GM18520 (cell line): ENCODE data around the gene LITAFD.
"Not testable (repeated sequence)": the region's sequence is repeated elsewhere in the genome, so short reads cannot be mapped to it uniquely, and the experiment has no call there.

Experiments
- ATAC-seq: cut with Tn5 transposase; IDR thresholded peaks from one replicate; pipeline ENCODE4 v1.9.1; 2021; ENCODE audit not compliant: unreplicated experiment

The LITAFD gene

DNA sequence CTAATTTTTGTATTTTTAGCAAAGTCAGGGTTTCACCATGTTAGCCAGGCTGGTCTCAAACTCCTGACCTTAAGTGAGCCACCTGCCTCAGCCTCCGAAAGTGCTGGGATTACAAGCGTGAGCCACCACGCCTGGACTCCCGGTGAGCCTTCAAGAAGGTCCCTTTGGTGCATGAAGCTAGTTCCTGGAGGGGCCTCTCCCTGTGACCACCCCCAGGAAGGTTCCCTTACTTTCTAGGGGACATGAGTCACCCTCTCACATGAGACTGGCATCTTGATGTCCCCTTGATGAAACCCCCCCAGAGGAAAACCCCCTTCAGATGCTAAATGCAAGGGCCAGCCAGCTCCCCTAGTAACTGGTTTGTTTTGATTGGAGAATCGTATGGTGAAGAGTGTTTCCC, 26.2 kb upstream of the LITAFD start:
- no peak for ATAC-seq

DNA sequence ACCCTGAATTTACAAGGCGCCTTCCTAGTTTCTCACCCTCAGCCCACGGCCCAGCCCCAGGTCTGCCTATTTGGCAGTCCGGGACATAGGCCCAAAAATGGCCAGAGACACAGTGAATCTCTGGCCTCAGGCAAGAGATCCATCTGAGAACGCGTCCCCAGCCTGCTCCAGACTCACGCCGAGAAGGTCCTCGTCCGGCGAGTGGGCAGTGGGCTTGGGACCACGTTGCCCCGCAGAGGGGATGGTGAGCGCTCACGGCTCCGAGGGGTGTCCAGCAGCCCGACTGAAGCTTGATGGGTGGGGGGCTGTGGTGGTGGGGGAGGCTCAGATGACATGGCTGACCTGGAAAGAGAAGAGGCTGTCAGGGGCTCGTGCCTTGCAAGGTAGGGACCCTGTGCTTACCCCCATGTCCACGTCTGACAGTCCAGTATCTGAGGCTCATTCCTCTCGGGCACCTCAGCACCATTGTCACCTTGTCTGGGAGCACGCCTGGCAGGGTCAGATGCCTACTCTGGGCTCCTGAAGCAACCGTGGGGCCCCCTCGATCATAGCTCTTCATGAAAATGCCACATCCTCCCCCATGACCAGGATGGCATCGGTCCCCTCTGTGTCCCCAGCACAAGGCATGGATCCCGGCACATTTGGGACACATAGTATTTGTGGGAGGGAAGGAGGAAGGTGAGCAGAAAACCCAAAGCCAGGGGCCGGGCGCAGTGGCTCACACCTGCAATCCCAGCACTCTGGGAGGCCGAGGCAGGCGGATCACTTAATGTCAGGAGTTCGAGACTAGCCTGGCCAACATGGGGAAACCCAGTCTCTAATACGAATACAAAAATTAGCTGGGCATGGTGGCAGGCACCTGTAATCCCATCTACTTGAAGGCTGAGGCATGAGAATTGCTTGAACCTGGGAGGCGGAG, 22.9 kb upstream of the LITAFD start:
- ATAC-seq = no peak

DNA sequence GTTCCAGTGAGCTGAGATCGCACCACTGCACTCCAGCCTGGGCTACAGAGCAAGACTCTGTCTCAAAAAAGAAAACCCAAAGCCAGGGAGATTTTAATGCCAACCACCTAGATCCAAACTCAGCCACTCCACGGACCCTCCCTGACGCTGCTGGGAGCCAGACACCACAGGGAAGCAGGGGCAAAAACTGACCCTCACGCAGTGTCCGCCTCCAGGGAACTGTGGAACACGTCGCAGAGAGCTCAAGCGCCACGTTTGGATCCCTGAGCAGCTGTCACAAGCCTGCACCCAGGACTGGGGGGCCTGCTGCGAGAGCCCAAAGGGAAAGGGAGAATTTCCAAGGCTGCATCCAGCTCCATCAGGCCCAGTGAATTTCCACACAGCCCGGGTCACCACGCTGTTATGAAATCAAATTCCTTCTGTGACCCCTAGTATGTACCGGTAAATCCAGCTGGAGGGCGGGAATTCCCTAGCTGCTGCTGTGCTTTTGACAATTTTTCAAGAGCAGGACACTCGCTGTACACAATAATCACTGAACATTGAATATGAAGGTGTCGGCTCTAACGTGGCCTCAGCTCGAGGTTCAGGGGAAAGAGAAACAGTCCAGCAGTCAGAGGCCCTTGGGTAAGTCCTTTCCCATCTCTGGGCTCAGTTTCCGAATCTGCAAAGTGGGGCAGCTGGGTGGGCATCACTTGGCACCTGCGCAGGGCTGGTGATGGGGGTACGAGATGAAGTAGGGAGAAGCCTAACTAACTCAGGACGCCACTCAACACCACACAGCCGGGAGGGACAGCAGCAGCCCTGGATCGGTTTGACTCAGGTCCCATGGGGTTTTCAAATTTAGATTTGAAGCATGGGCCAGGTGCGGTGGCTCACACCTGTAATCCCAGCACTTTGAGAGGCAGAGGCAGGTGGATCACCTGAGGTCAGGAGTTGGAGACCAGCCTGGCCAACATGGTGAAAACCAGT, 22.0 kb upstream of the LITAFD start:
- no peak for ATAC-seq

DNA sequence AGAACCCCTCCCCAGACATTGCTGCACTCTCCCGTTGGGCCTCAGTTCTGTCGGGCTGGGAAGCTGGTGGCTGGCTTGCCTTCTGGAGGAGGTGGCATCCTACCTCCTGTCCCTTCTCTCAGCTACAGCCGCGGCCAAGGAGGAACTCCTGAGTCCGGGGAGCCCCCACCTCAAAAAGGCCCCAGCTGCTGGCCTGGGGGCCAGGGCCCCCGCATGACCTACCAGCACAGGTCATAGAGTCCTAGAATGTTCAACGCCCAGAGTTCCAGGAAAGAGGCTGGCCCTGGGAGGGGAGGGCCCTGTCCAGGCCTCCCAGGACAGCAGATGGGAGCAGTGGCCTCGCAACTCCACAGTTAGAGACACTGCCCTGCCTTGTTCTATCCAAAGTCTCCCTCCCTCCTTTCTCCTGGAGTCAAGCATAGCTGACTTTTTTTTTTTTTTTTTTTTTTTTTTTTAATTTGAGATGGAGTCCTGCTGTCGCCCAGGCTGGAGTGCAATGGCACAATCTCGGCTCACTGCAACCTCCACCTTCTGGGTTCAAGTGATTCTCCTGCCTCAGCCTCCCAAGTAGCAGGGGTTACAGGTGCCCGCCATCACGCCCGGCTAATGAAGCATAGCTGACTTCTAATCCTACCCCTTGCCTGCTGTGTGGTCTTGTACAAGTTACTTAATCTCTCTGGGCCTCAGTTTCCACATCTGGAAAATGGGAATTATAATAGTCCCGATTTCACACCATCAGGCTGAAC, 20.4 kb upstream of the LITAFD start:
- ATAC-seq = no peak

DNA sequence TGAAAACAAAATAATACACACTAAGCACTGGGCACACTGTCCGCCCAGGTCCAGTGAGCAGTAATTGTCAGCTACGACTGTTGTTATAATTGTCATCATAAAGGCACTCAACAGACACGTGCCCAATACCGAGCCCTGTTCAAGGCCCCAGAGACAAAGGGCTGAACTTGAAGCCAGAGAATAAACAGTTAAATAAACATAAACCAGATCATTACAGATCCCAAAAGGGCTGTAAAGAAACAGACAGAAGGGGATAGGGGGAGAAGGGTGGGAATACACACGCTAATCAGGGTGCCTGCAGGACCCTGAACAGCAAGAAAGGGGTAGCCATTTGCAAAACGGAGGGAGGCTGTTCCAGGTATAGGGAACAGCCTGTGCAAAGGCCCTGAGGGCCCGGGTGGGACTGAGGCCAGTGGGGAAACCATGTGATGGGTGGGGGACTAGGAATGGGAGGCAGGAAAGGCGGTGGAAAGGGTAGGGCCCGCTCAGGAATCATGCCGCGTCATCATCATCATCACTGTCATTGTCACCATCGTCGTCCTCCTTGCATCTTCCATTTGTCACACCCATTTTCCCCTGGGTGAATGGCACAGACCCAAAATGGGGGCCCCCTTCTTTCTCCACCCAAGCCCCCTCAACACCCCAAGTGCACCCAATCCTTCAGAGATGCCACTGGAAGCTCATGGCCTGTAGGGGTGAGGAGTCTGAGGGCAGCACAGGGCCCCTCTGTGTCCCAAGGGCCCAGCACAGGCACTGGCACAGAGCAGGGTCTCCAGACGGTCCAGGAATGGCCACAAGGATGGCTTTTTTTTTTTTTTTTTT, 19.6 kb upstream of the LITAFD start:
- ATAC-seq = no peak

DNA sequence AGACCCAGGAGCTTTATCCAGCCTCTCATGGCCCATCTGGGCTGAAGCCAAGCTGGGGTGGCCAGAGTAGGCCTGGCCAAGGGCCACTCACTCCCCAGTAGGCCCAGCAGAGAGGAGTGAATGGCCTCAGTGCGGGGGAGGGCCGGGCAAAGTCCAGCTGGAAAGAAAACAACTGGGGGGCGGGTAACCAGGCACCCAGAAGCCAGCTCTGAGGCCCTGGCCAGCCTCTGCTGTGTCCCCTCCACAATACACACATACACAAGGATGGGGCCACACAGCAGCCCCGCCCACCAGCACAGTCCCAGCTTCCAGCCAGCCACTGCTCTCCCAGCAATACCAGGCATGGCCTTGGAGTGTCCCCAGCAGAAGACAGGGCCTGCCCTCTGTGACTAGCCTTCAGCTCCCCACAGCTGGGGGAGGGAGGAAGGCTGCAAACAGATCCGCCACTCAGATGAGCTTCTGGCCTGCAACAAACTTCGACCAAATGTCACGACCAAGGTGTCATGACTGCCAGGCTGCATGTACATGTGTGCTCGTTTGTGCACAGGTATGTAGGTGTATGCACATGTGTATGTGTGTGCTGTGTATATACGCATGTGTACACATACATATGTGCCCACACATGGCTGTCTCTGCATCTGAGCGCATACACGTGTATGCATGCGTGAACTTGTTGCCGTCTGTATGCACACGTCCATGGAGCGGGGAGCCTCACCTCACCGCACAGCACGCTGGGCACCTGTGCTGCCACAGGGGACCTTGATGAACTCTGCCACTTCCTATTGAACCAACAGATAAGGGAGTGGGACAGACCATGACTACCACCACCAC, 18.3 kb upstream of the LITAFD start:
- ATAC-seq = no peak

DNA sequence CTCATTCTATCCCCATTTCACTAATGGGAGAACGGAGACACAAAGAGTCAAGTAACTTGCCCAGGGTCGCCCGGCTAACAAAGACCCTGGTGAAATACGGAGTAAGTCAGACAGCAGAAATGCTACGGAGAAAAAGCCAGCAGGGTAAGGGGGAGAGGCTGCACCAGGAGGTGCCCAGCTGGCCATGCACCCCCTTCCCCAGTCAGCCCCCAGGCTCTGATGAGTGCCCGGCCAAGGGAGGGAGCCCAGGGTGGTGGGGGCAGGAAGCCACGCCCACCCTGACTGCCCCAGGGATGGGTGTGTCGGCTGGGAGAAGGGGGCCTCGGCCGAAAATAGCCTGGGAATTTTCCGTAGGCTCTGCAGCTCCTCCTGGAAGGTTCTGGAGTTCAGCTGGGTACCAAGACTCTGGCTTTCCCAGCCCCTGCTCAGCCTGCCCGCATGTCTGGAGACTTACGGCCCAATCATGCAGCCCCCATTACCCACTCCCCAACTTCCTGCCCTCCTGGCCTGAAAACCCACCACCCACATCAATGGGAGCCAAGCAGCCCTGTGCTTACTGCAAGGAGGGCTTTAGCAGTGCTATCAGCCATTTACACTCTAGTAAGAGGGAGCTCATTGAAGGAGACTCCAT, 17.6 kb upstream of the LITAFD start:
- ATAC-seq = no peak

DNA sequence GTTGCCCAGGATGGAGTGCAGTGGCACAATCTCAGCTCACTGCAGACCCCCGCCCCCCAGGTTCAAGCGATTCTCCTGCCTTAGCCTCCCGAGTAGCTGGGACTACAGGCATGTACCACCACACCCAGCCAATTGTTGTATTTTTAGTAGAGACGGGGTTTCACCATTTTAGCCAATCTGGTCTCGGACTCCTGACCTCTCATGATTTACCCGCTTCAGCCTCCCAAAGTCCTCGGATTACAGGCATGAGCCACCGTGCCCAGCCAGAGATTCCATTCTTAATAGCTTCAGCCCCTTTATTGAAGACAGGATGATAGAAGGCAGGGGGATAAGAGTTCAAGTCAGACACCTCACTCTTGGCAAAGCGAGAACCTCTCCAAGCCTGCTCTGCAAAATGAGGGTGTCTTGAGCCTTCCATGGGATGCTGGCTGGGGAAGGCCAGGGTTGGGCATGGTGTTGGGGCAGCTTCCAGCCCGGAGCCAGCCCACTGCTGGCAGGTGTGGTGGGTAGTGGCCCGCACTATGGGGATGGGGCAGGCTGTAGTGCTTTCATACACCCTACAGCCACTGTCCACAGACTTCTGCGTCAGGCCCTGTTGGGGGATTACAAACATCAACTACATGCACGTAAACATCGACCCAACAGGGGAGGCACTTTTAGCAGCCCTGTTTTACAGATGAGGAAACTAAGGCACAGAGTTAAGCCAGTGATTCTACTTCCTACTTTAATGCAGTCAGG, 16.8 kb upstream of the LITAFD start:
- no peak for ATAC-seq

DNA sequence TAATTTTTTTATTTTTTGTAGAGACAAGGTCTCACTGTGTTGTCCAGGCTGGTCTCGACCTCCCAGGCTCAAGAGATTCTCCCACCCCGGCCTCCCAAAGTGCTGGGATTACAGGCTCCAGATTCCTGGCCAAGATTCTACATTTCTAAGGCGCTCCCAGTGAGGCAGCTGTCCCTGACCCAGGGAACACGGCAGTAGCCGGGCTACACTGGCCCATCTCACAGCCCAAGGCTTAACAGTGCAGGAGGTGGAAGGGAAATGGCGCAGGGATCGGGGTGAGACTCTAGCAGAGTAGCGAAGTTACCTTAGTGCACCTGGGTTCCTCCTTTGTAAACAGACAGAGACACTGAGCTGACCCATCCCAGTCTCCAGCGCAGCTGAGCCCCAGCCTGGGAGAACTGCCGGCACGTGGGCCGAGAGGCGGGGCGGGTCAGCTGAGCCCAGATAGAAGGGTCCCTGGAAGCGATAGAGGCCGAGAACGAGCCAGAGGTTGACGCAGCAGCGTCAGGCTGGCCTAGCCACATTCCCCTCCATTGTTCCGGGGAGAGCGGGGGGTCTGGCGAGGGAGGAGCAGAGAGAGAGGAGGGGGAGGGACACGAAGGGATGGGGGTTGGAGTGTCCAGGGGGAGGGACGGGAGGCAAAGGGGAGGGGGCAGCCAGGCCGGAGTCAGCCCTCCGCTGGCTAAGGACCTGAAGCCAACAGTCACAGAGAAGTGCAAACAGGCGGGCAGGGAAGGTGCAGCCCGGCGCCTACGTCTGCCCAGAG, 15.8 kb upstream of the LITAFD start:
- ATAC-seq = no peak

DNA sequence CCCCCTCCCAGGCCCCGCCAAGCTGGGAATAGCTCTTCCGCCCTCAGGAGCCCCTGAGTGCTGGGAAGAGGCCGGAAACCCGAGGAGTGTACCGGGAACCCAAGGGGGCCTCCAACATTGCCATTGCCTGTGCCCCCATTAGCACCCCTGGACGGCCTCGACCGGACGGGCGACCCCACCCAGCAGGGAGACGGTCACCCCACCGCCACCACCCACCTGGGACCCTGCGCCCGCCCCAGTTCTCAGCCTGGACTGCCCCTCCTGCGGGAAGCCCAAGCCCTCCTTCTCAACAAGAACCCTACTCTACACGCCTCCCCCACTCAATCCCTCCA, 15.3 kb upstream of the LITAFD start:
- no peak for ATAC-seq

DNA sequence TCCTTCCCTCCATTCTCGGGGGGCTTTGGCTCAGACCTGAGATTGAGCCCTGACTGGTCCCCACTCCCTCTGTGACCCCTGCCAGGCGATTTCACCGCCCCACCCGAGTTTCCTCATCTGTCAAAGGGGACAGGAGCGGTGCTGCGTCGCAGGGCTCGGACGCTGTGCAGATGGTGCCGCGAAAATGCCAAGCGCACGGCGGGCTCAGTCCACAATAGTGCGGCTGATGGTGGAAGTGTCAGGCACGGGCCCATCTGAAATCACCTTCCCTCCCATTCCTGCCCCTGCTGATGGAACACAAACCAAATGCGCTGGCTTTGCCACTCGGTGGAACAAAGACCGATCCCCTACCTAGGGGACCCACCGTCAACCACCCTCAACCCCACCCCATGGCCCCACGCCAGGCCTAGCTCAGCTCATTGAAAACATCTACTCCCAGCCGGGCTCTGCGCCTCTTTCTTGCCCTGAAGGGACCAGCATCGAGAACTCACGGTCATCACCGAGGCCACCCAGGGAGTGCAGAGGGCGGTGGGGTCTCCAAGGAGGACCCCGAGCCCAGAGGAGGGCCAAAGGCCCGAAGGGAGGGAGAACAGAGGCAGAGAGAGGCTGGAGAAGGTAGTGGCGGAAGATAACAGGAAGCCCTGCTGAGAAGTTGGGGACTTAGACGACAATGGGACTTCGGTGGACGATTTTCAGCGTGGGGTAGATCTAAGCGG, 14.8 kb upstream of the LITAFD start:
- ATAC-seq = no peak

DNA sequence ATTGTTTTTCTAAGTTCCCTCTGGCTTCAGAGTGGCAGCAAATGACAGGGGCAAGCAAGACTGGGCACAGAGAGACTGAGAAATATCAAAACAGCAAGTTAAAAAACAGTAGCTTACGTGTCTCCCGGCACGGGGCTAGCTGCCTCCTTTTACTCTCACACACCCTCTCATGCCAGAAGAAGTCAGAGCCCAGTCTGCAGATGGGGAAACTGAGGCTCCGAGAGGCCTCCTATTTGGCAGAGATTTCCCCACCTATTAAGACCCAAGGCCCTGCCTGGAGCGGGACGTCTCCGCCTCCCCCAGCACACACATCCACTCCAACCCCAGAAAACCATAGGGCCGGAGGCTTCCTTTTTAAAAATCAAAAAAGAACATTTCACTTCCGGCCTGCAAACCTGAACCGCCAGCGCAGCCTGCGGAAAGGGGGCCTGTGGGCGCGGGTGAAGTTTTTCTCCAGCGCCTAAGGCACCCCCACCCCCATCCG, 14.2 kb upstream of the LITAFD start:
- ATAC-seq = no peak

DNA sequence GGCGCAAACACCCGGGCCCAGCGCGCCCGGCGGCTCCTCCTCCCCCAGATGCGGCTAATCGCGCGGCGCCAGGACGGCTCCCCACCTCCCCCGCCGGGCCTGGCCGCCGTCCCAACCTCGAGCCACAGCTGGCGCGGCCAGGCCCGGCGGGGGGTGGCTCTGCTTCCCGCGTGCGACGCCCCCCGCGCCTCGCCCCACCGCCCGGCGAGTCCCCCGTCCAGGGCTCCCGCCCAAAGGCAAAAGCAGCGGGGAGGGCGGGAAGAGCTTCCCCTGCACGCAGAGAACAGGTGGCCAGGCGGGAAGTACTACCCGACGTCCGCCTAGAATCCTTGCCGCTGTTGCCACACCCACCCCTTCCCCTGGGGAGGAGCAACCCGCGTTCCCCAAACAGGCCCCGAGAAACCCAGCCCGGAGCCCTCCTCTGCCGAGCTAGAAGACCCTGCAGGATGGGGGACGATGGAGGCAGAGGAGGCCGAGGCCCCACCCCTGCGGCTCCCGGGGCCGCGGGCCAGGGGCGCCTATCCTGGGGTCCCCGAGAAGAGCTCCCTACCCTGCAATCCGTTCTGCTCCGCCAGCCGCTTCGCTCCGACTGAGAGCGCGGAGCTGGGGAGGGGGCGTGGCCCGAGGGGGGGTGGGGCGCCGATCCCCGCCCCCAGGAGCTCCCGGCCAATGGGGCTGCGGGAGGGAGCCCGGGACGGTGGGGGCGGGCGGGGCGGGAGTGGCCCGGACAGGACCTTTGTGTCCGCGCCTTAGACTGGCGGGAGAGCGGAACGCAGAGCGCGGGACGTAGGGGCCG, 13.5 kb upstream of the LITAFD start, which contains the start of gene CARHSP1:
Gene CARHSP1, minus strand, starts transcription at position 591 of the 796 bp plus-strand sequence. CDS start 9,678 bp downstream, outside the sequence.
- peak; percentile 67 for ATAC-seq

DNA sequence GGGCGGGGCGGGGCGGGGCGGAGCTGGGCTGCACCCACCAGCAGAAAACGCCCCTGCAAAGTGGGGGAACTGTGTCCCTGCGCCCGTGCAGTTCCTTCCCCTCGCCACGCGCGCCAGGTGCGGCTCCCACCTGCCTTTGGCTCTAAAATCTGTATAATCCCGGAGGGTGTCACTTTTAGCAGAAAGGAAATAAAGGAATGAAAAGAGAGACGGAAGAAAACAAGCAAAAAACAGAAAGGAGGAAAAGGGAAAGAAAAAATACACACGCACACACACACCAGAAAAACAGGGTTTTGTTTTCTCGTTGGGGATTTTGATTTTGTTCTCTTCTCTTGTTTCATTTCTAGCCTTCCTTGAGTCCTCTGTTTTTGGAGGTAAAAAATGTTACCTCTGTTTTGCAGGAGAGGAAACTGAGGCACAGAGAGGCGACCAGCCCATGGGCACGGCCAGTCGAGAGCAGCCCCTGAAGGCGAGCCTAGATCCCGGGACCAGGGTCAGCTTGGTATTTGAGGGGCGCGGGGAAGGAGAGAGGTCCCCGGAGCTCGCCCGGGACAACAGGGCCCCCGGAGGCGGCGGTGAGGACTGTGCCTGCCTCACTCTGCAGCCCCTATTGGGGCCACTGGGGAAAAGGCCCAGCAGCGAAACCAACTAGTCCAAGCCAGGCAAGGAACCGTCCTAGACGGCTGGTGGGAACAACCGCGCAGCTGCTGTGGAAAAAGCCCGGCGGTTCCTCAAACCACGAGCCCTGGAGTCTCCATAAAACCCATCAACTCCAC, 12.8 kb upstream of the LITAFD start:
- ATAC-seq = no peak

DNA sequence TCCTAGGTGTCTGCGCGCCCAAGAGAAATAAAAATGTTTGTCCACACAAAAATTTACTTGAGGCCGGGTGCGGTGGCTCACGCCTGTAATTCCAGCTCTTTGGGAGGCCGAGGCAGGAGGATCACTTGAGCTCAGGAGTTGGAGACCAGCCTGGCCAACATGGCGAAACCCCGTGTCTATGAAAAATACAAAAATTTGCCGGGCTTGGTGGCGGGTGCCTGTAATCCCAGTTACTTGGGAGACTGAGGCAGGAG, 12.2 kb upstream of the LITAFD start:
- not testable (repeated sequence) for ATAC-seq
